Prostate gland (tissue), 2 donors: ENCODE data around the gene MITF. TPM values are rescaled to one million over a fixed set of nuclear protein-coding genes. Genes with fewer than 3 reads are reported as not detected.

Experiments used
- DNase-seq: peaks from one replicate; pipeline ENCODE4 v3.0.0-alpha.2; 2019; ENCODE audit warnings: low spot score
- H3K27ac ChIP-seq, 2 donors: fragments of 200-600 bp; sonication (generic); 2 replicates each; pipeline ENCODE4 v1.5.1; 2017 to 2019
- H3K27me3 ChIP-seq: fragments of 200-600 bp; sonication (generic); replicated peaks from 2 replicates; pipeline ENCODE4 v1.5.1; 2019; ENCODE audit not compliant: insufficient read depth
- H3K36me3 ChIP-seq, 2 donors: fragments of 200-600 bp; sonication (generic); 1 replicate in 1 of 2; 2 replicates in 1 of 2; pipeline versions ENCODE4 v1.5.1 to v1.8.1; 2017 to 2019
- H3K4me1 ChIP-seq: fragments of 200-600 bp; sonication (generic); replicated peaks from 2 replicates; pipeline ENCODE4 v1.5.1; 2019
- H3K4me3 ChIP-seq, 2 donors: fragments of 200-600 bp; sonication (generic); 2 replicates each; pipeline ENCODE4 v1.5.1; 2017 to 2019
- H3K9me3 ChIP-seq: fragments of 200-600 bp; sonication (generic); 2 replicates; pipeline ENCODE4 v1.5.1; 2017
- POLR2A ChIP-seq: fragments of 450-650 bp; IDR thresholded peaks from one replicate; pipeline ENCODE4 v1.6.1; 2016; ENCODE audit warnings: antibody characterized with exemption, mild to moderate bottlenecking
- POLR2AphosphoS5 ChIP-seq: sonication (generic); formaldehyde crosslinking; IDR thresholded peaks from one replicate; pipeline ENCODE4 v1.6.1; 2017; ENCODE audit warnings: antibody characterized with exemption
- WGBS: methylation state at CpG from one replicate; pipeline ENCODE4 v1.1.5; 2018; 5-methylcytosine and 5-hydroxymethylcytosine counted together
- intact Hi-C: fragments of 100-400 bp; cut with DNase I; formaldehyde crosslinking; loops from one replicate; pipeline ENCODE4 v1.14.2; 2022
- total RNA-seq, 2 donors: library from RNA; depleted of rRNA; stranded (reverse); fragments of >200 nt; gene quantifications; one replicate each; pipeline ENCODE4 v1.1.0, GENCODE V29; 2016
- TF ChIP-seq, protein P1 (sequence below), 4 experiments: fragments of 200-600 bp in 2 of 4; fragments of 450-650 bp in 2 of 4; sonication (generic) in 2 of 4; IDR thresholded peaks; 1 replicate in 3 of 4; 2 replicates in 1 of 4; pipeline ENCODE4 v1.5.1; 2016 to 2019; ENCODE audit warnings: antibody characterized with exemption in 4 of 4, mild to moderate bottlenecking in 2 of 4, moderate library complexity in 2 of 4

MITF gene
- total RNA-seq, 2 donors from 2014 or later: 7.7 to 17.6 TPM

DNA sequence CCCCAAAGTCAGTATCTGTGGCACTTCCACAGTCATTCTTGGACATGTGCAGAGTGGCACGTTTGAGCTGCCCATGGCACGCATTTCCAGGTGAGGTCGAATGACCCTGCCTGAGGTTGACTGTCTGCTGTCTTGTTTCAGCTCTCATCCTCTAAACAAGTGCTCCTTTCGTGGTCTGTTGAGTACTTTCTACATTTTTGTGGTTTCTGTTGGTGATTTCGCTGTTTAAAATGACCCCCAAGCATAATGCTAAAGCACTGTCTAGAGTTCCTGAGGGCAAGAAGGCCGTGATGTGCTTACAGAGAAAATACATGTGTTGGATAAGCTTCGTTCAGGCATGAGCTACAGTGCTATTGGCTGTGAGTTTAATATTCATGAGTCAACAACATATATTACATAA lies 220.3 kb downstream of the MITF start:
- WGBS: 94% methylated on average over 7 of the region's 7 CpGs
- Histone ChIP-seq H3K27ac (no peak overlapping the region), H3K27me3 (no peaks in the 10 kb centered on the region), H3K9me3 (no peaks in the 10 kb centered on the region), H3K4me3 (no peak overlapping the region), H3K4me1 (no peaks in the 10 kb centered on the region), H3K36me3 (no peaks in the 10 kb centered on the region)
- intact Hi-C loops: no loop called here
- DNase-seq: no peak
- TF ChIP-seq, protein P1, sequence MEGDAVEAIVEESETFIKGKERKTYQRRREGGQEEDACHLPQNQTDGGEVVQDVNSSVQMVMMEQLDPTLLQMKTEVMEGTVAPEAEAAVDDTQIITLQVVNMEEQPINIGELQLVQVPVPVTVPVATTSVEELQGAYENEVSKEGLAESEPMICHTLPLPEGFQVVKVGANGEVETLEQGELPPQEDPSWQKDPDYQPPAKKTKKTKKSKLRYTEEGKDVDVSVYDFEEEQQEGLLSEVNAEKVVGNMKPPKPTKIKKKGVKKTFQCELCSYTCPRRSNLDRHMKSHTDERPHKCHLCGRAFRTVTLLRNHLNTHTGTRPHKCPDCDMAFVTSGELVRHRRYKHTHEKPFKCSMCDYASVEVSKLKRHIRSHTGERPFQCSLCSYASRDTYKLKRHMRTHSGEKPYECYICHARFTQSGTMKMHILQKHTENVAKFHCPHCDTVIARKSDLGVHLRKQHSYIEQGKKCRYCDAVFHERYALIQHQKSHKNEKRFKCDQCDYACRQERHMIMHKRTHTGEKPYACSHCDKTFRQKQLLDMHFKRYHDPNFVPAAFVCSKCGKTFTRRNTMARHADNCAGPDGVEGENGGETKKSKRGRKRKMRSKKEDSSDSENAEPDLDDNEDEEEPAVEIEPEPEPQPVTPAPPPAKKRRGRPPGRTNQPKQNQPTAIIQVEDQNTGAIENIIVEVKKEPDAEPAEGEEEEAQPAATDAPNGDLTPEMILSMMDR (IDR thresholded peaks at IDR 0.05): no peak
- TF ChIP-seq POLR2AphosphoS5: no peak
- no peak for TF ChIP-seq POLR2A

DNA sequence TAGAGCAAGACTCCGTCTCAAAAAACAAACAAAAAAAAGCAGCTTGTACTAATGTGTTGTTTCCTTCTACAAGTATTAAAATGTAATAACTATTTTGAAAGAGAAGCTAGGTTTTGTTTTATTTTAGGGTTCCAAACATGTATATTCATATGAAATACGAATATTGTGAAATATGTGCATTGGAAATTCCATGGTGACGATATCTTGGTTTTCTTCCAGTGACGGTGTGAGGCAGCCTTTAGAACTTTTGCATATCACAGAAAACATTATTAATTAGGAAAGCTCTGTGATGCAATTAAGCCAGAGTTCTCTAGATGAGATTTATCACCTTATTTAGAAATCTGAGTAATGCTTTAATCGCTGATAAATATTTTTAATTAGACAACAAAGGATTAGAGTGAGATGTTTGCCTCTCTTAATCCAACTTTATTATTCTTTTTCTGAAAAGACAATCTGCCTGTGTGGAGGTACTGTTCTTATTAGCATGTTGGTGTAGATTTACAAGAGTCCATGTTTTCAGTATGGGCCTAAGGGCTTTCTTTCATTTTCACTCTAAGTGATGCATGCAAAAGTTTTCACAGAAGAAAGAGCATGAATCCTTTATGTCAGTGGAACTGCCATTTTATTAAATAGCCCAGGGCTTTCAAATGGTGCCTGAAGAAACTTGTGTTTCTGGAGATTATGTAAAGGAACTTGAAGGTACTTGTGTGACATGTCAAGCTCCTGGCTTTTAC lies 222.6 kb downstream of the MITF start:
- Histone ChIP-seq H3K9me3 (no peaks in the 10 kb centered on the region), H3K27me3 (no peaks in the 10 kb centered on the region), H3K4me3 (no peak overlapping the region), H3K4me1 (no peaks in the 10 kb centered on the region), H3K27ac (no peak overlapping the region), H3K36me3 (no peaks in the 10 kb centered on the region)
- no peak for DNase-seq
- TF ChIP-seq, protein P1 (IDR thresholded peaks at IDR 0.05): no peak
- no peak for TF ChIP-seq POLR2A
- no peak for TF ChIP-seq POLR2AphosphoS5
- intact Hi-C loops: no loop called here
- 90% methylated on average over 5 of the region's 5 CpGs for WGBS

DNA sequence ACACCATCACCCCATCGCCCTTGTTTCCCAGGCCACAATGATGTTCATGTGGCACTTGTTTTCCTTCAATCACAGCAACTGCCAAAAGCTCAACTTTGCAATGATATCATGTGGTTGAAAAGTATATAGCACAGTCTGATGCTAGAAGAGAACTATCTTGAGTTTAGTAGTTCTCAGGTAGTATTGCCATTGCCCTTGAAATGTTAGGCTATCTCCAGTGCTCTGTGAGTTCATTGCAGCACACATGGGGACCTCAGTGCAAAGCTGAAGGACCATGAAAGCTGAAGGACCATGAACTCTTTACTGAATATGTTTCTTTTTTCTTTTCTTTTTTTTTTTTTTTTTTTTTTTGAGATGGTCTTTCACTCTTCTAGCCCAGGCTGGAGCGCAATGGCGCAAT lies 224.4 kb downstream of the MITF start:
- Histone ChIP-seq H3K27ac (no peak overlapping the region), H3K27me3 (no peaks in the 10 kb centered on the region), H3K4me1 (no peaks in the 10 kb centered on the region), H3K4me3 (no peak overlapping the region), H3K36me3 (no peaks in the 10 kb centered on the region), H3K9me3 (no peaks in the 10 kb centered on the region)
- TF ChIP-seq, protein P1 (IDR thresholded peaks at IDR 0.05): no peak
- TF ChIP-seq POLR2A (no peak), POLR2AphosphoS5 (no peak)
- intact Hi-C loops: no loop called here
- no peak for DNase-seq
- 99% methylated on average over 3 of the region's 3 CpGs for WGBS

DNA sequence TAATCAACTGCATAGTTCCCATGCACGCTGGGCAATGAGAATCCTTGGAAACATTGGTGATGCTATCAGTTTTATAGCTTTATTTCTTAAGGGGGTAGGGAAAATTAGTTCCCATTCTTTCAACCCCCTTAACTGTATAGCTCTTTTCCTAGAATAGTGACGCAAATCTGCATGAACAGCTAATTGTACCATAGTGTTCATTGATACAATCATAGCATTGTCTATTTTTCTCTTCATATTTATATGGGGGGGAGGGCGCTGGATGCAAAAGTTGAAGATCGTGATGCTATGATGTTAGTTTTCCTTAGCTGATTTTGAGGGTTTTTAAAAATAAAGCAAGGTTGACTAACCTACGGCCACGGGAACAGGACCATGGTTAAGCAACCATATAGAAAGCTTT lies 227.9 kb downstream of the MITF start:
- intact Hi-C loops: no loop called here
- Histone ChIP-seq H3K27me3 (no peaks in the 10 kb centered on the region), H3K36me3 (no peaks in the 10 kb centered on the region), H3K27ac (no peak overlapping the region), H3K4me3 (no peak overlapping the region), H3K4me1 (no peaks in the 10 kb centered on the region), H3K9me3 (no peaks in the 10 kb centered on the region)
- TF ChIP-seq POLR2AphosphoS5 (no peak), POLR2A (no peak)
- TF ChIP-seq, protein P1 (IDR thresholded peaks at IDR 0.05): no peak
- no peak for DNase-seq
- 87% methylated on average over 6 of the region's 6 CpGs for WGBS

DNA sequence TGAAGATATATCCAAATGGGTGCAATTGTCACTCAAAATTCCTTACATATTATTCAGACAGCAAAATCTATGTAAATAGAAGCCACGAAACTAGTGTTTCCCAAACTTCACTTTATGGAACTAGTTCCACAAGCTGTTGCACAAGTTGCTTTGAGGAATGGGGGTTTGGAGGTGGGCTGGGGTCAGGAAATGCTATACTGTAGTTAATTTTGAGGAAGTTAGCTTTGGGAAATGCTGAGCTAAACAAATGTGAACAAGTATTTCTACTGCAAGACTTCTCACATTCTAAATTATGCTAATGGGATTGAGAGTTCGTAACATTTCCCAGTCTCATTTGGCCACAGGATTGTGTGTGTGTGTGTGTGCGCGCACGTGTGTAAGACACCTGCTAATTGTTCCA lies 231.6 kb downstream of the MITF start:
- Histone ChIP-seq H3K36me3 (no peaks in the 10 kb centered on the region), H3K4me3 (no peak overlapping the region), H3K27ac (no peak overlapping the region), H3K27me3 (no peaks in the 10 kb centered on the region), H3K4me1 (no peaks in the 10 kb centered on the region), H3K9me3 (no peaks in the 10 kb centered on the region)
- 80% methylated on average over 5 of the region's 5 CpGs for WGBS
- DNase-seq: no peak
- intact Hi-C loops: no loop called here
- TF ChIP-seq POLR2A (no peak), POLR2AphosphoS5 (no peak)
- TF ChIP-seq, protein P1 (IDR thresholded peaks at IDR 0.05): no peak
